ENCODE results near the gene NME3.

DNA sequence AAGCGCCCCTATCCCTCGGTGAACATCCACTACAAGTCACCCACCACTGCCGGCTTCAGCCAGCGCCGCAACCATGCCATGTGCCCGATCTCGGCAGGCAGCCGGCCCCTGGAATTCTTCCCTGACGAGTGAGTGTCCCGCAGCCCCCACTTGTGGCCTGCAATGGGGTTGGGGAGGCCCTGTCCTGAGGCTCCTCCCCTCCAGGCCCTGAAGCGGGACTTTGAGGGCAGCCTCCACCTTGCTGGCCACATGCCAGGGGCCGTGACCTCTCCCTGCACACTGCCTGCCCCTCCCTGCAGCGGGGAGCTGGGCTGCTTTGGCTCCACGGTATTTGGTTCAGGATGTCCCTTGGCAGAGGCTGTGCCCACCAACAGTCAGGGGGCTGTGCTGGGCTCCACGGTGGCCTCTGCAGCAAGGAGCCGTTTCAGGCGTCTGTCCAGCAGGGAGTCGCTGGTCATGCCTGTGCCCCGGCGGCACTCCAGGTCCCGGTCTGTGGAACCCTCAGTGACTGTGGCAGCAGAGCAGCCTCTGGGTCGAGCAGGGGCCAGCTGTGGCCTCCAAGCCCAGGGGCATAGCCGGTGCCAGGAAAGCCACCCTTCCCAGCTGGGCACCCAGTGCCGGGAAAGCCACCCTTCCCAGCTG, 8.3 kb downstream of the NME3 start:
- TF ChIP-seq, protein P1, sequence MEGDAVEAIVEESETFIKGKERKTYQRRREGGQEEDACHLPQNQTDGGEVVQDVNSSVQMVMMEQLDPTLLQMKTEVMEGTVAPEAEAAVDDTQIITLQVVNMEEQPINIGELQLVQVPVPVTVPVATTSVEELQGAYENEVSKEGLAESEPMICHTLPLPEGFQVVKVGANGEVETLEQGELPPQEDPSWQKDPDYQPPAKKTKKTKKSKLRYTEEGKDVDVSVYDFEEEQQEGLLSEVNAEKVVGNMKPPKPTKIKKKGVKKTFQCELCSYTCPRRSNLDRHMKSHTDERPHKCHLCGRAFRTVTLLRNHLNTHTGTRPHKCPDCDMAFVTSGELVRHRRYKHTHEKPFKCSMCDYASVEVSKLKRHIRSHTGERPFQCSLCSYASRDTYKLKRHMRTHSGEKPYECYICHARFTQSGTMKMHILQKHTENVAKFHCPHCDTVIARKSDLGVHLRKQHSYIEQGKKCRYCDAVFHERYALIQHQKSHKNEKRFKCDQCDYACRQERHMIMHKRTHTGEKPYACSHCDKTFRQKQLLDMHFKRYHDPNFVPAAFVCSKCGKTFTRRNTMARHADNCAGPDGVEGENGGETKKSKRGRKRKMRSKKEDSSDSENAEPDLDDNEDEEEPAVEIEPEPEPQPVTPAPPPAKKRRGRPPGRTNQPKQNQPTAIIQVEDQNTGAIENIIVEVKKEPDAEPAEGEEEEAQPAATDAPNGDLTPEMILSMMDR (IDR thresholded peaks at IDR 0.05), result no peak
- no peak for TF ChIP-seq POLR2A (IDR thresholded peaks at IDR 0.05)
